NK-92 (cell line): ENCODE results near the gene PFKFB2.

ENCODE experiments used
- DNase-seq: peaks from one replicate; lab custom pipeline; 2025; ENCODE audit not compliant: unreplicated experiment; lab: John Stamatoyannopoulos, UW

PFKFB2 gene

DNA sequence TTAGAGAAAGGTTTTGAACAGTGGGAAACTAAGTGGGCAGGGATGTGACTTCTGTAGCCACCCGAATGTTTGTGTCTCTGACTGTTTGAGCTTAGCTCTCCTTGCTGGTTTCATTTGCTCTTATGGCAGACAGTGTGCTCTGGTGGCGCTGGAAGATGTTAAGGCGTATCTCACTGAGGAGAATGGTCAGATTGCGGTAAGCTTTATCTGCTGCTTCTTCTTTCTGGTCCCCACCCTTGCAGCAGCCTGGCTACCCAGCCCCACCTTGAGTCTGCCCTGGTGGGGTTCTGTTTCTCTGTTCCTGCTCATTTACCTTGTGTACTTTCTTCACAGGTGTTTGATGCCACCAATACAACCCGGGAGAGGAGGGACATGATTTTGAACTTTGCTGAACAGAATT is 9.9 kb downstream of the PFKFB2 start:
- DNase-seq: no peak

DNA sequence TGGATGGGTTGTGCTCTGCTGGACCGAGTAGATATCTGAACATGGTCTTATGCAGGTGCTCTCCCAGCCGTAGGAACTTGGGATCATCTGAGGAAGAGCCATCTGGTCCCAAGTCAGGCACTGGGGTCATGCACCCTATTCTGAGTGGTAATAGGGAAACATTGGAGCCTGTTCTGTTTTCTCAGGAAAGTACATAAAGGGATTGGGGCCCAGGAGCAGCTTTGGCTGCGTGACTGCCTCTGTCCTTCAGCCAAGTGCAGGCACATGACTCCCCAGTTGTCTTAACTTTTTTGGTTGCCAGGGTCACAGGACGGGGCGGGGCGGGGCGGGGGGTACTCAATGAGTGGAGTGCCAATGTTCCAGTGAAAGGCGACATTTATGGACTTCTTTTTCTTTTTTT is 11.5 kb downstream of the PFKFB2 start:
- DNase-seq: no peak

DNA sequence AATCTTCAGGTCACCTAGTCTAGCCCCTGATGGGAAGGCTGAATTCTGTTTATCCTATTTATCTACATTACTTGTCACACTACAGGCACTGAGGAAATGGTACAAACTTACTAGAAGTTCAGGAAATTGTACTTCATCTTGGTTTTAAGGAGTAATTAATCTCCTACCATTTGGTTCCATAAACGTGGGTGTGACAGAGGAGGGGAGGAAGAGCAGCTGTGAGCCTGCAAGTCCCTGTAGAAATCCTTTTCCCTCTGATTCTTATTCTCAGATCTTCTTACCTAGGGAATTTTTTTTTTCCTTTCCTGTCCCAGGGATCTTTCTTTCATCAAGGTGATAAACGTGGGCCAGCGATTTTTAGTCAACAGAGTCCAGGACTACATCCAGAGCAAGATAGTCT is 14.1 kb downstream of the PFKFB2 start:
- DNase-seq: no peak

DNA sequence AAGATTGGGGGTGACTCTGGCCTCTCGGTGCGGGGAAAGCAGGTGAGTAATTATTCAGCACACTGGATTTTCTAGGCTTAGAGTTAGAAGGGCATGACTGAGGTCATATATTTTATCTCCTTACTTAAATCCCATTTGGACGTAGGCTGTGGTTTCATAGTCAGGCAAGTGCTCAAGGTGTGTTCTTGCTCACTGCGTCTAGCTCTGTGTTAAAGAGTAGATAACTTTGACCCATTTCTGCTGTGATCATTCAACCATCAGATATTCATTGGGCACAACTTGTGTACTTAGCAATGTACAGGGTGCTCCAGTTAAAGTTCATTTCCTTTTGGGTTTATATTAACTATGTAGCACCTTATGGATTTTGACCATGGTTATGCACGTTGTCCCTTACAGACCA is 14.6 kb downstream of the PFKFB2 start:
- no peak for DNase-seq

DNA sequence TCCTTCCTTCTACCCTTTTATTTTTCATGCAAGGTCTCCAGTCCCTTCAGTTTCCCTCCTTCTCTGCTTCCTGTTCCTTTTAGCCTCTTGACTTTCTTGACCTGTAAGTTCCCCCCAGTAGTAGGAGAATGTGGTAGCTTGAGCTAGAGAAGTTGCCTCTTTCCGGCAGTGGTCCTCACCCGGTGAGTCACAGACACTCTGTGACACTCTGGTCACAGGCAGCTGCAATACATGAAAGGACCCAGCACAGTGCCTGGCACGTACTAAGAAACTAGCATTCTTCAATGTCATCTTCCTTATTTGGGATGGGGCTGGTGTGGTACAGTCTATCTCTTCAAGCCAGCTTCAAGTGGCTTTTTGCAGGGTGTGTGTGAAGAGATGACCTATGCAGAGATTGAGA is 16.0 kb downstream of the PFKFB2 start:
- no peak for DNase-seq

DNA sequence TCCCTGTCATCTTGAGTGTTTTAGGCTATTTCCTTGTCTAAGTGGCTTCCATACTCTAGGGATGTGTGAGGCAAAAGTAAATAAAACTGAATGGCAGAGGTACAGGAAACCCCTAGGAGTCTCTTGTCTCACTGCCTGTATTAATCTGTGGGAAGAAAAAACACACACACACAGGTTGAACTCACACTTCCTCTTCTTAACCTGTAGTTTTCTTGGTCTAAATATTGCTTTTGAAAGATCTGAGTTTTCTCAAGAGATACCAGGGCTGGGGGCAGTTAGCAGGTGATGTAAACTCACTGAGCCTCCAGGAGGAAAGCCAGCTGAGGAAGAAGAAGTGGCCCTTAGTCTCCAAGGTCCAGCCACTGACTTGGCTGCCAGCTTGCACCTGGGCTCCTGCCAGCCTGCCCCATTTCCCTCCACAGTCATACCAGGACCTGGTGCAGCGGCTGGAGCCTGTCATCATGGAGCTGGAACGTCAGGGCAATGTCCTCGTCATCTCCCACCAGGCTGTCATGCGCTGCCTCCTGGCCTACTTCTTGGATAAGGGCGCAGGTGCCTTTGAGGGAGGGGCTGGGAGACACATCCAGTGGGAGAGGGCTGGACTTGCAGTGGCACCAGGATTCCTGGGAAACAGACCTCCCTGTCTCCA is 16.9 kb downstream of the PFKFB2 start:
- no peak for DNase-seq

DNA sequence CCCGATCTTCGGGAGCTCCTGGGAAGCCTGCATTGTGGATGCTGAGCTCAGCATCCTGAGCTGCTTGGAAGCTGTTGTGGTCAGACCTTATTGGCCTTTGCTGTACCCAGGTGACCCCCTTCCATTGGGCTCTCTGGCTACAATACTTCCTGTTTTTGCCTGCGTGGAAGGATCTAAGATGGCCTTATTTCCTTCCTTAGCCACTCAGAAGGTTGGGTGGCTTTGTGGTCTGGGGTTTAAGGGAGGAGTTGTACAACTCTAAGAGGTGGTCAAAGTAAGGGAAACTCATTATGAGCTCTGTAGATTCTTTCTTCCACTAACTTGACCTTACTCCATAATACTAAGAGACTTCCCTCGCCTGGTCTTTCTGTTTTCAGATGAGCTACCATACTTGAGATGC is 17.7 kb downstream of the PFKFB2 start:
- DNase-seq: no peak

DNA sequence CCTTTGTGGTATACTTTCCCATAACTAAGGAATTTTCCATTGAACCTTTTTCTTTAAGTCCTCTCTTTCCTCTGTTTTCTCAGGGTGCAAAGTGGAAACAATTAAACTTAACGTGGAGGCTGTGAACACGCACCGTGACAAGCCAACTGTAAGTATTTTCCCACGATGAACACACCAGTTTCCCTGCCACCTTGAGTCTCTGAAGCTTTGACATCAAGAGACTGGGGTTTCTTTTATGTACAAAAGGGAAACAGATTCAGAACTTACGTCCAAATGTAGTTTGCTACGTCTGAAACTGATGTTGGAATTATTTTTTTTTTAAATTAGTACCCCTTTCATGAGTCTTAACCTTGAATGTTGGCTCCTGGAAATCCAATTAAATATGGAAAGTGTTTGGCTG is 18.4 kb downstream of the PFKFB2 start:
- no peak for DNase-seq

DNA sequence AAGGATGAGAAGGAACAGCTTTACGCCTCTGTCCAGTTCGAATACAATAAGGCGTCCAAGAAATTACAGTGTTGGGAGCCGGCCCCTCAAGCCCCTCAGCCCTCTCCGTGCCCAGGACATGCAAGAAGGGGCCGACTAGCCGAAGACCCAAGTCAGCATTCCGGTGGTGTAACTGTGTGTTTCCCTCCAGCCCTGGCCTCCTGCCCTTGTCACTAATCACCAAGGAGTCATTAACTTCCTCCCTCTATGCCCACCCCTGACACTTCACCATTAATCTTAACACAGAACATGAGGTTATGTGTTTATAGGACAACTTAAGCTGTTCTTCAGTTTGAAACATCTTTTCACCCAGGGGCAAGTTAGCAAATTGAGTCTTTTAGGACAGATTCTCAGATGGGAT is 19.2 kb downstream of the PFKFB2 start:
- no peak for DNase-seq

DNA sequence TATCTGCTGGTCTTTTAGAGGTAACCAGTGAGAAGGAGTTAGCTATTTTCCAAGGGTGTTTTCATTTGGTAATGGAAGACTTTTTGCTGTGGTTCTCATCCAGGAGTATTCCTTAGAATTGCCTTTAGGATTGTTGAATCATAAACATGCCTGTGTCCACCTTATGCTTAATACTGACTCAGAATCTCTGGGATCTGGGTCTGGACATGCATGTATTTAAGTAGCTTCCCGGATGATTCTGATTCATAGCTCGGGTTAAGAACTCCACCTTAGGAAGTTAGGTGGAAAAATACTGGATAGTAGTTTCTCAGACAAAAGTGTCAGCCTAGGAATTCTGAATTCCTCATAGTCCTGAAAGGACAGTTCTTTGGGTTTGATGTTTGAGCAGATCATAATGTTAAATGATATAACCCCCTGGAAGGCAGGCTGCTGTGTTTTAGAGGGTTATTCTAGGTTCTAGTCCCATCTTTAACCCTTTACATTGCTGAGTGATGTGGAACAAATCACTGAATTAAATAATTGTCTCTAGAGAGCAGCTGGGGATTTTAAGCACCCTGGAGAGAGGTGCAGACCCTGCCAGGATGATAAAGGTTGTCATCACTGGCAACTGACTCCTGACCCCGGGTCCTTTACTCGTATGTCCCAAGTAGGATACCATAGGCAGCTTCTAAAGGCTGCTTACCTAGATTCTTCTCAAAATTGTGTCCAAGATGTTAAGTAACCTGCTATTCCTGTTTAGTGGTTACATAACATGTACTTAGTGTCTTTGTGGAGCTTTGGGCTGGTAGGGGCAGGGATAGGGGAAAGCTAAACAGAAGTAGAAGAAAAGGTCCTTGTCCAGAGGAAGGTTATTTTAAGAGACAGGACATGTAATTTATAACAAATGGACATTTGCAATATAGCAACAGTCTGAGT is 21.1 kb downstream of the PFKFB2 start:
- no peak for DNase-seq

DNA sequence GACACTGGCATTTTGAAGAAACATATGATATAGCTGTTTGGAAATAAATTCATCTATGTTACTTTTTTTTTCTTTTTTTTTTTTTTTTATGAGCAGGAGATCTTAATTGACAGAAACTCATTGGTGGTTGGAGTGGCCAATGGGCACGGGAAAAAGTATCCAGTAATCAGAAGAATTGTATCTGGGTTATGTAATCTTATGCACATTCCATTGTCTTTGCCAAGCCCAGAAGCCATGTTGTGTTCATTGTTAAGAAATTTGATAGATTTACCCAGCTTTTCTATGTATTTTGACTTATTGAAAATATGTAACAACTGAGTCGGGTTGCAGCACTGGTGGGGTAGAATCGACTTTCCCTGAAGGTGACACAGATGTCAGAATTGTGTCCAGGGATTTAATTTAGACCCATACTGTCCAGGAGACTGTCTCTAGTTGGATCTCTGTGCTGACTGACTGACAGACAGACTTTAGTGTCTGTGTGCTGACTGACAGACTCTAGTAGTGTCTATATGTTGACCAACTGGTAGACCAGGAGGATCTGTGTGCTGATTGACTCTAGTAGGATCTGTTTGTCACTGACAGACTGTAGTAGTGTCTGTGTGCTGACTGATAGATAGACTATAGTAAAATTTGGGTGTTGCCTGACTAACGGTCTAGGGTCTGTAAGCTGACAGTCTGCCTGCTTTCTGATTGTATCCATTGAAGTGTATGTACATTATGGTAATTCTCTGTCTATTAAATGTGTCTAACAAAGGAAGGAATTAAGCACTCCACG is 23.3 kb downstream of the PFKFB2 start:
- no peak for DNase-seq

DNA sequence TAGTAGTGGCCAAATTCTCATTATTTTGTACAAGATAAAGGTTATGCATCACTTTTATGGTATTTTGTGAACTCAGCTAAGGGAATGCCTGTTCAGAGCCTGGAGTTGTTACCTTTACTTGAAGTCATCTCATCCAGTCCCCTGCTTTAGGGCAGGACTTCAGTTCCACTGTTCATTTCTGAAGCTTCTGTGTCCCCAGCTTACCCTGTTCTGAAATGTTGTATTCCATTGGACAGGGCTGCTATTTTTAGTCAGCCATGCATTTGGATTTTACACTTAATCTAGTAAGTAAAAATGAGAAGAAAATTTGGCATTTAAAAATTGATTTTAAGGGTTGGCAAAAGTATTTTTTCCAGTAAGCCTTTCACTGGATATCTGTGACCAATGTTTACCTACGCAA is 23.9 kb downstream of the PFKFB2 start:
- no peak for DNase-seq

DNA sequence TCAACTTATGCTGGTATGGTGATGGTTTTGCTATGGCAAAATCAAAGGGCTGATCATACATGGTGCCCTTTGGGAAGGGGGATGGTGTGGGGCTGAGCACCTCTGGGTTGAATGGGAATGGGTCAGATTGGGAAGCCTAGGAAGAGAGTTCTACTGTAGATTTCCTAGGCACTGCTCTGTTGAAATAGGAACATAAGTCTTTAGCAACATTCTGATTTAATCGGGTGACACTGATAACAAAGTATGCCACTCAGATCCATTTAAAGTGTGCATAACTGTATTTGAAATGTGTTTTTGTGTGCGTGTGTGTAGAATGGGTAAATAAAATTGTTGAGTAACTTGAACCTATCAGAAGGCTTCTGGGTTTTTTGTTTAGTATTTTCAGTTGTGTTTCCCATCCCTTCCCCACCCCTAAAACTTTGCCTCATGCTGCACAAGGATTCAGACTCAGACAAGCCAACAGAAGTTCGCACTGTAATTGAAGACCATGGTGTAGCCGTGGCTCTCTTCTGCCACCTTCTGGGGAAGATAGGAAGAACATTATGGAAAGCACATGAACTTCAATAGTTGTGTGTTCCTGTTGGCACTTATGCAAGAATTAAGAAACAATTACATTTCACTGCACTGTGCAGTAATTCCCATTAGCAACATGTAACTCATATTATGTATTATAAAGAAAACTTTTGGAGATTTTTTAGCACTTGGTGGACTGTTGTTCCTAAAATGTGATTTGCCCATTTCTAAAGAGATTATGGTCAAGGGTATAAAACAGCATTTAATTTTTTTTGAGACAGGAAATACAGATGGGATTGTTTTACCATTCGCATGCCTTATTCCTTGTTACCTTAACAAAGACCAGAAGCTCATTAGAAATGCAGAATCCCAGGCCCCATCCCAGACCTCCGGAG is 24.6 kb downstream of the PFKFB2 start:
- no peak for DNase-seq

DNA sequence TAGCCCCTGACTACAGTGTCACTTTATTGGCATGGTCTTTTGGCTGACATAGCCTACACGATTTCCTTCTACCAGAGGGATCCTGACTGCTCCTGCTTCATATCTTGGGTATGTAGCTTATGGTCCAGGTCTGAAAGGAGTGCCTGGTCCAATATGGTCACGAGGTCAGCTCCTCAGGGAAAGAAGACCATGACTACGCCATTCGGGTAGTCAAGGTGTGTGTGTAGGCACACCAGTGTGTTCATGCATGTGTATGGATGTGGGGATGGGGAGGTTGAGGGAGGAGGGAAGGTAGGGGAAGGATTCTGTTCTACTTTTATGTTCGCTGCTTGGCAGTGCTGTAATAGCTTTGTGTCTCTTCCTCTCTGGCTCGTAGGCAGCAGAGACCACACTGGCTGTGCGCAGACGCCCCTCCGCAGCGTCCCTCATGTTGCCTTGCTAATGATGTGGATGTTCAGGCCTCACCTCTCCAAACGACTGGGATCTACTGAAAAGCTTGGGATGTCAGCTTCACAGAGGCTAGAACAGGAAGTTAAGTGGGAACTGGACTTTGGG is 25.6 kb downstream of the PFKFB2 start:
- DNase-seq: no peak

DNA sequence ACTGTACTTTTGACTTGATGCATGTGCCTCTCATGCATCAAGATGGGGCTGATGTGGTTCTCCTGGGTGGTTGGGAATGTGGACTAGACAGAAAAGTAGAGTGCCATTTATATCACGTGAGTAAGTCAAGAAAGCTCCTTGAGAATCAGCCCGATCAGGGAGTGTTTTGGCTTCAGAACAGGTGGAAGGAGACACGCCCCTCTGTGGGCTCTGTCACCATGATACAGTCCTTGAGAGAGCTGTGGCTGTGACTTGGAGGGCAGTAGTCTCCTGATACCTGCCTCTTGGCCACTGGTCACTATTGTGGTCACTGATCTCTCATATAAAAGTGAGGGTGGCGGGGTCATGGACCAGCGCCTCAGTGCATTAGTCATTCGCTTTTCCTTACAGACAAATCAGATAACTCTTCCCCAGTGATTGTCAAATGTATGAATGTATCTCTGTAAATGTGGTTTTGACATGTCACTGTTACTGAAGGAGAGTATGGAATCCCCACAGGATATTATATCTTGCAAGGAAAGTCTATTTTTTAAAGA is 26.7 kb downstream of the PFKFB2 start:
- DNase-seq: no peak

DNA sequence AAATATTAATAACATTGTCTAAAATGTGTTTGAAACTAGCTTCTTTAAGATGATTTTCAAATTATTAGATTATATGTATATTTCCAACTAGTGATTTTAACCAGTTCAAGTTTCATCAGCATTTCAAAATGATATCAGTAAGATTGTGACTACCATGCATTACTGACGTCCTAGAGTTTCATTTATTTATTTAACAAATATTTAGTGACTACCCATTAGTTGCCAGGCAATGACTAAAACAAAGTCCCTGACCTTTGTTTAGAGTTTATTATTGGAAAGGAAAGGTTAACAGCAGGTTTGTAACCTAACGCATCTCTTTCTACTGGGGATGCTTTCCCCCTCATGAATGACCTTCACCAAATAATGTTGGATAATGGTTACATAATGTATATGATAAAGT is 28.0 kb downstream of the PFKFB2 start:
- no peak for DNase-seq

DNA sequence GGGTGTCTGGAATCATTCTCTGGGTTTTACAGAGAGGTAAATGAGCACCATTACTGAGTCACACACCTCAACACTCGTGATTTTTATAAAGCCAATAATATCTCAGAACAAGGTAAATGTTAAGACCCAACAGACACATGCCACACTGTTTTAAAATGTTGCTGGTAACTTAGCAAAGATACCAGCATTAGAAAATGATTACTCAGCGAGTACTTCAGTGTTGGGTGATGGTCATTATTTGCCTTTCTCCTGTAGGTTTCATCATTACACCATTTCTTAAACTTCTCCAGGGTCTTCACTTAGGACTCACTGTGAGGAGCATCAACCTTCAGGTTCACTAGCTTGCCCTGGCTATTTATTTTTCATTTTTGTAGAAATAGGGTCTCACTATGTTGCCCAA is 28.7 kb downstream of the PFKFB2 start:
- DNase-seq: no peak

DNA sequence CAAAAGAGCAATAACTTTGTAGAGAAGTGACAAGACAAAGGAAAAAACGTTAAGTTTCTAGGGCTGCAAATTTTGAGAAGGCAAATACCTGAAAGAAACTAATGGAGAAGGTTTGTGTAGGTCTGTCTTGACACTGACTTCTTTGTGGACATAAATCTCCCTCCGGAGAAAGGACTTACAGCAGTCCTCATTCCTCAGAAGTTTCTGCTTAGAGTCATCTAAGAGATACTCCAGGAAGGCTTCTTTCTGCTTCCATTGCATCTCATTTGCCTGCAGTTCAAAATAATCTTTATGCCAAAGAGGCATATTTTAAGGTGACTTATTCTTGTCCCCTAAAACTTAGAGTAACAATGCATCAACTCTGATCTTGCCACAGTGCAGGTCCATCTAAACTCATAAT is 31.2 kb downstream of the PFKFB2 start:
- no peak for DNase-seq

DNA sequence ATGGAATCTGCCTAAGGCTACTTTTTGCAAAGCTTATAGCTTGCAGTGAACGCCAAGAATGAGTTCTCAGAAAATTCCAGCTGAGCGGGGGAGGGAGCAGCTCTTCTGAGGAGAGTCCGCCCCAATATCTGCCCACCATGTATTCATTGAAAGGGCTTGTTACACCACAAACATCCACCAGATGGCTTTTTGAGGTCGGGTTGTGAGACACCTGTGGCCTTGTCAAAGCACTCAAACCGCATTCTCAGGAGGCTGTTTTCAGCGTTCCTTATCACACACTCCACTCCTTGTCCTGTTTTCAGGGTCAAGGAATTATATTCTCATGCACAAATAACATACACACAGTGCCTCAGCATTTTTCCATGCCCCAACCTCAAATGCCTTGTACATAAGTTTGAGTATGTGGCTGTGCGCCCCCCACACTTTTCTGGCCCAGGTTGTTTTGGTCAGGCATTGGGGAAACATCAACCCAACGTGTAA is 31.7 kb downstream of the PFKFB2 start:
- no peak for DNase-seq

DNA sequence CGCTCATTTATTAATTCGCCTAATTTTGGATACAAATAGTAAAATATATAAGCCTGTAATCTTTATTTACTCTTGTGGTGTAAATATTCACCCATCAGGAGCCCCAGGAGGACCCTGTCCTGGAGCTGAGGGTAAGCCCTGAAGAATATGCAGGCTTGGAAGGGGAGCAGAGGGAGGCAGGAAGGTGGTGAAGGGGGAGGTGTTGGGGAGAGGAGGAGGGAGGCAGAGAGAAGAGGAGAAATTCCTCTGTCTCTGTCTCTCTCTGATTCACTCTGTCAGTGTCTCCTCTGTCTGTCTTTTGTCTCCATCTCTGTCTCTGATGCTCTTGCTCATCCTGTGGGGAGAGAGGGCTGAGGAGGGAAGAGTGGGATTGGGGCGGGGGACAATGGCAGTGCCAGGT is 32.8 kb downstream of the PFKFB2 start:
- DNase-seq: no peak
